Keratinocyte (primary cell): Measurements from ENCODE around the gene GPR3.
"Not testable (repeated sequence)": the region's sequence is repeated elsewhere in the genome, so short reads cannot be mapped to it uniquely, and the experiment has no call there.

Source experiments
- CTCF ChIP-seq, 3 experiments: IDR thresholded peaks in 1 of 3; conservative IDR thresholded peaks in 1 of 3; optimal IDR thresholded peaks in 1 of 3; 2 replicates in 2 of 3; 3 replicates in 1 of 3; pipeline versions ENCODE3 to v1.5.1; 2011; ENCODE audit warnings: low read length in 3 of 3, mild to moderate bottlenecking in 3 of 3, moderate library complexity in 2 of 3, control low read depth in 1 of 3, inconsistent platforms in 1 of 3; ENCODE audit not compliant: insufficient read depth in 2 of 3; ENCODE audit errors: extremely low read depth in 1 of 3
- EZH2 ChIP-seq: IDR thresholded peaks from one replicate; pipeline ENCODE4 v1.6.1; 2012; ENCODE audit warnings: inconsistent platforms, mild to moderate bottlenecking, low read length, moderate library complexity

- not testable (repeated sequence) for TF ChIP-seq CTCF (optimal IDR thresholded peaks at IDR 0.05 in 1 of 3, IDR thresholded peaks at IDR 0.05 in 1 of 3, conservative IDR thresholded peaks at IDR 0.05 in 1 of 3; ENCODE audit: extremely low read depth in 1 of 3, insufficient read depth in 2 of 3, low read length in 3 of 3); EZH2
These were observed 13.4 kb downstream of the GPR3 start for GRCh38 chr1:27405598-27406361.
